Central memory CD8-positive, alpha-beta T cell (primary cell): ENCODE results near the gene GRID1.
A peak's percentile ranks its signal among the peaks of the same experiment; 100 is the strongest.

ENCODE experiments used
- ATAC-seq: fragments of 150-1000 bp; cut with Tn5 transposase; replicated peaks from 2 replicates; pipeline ENCODE4 v1.10.0; 2022; ENCODE audit warnings: mild to moderate bottlenecking, moderate FRiP score, moderate number of reproducible peaks; ENCODE audit not compliant: poor library complexity, severe bottlenecking; ENCODE audit errors: extremely low read depth
- DNase-seq, 2 donors: peaks; one replicate each; pipeline ENCODE4 v3.0.0; 2021; ENCODE audit warnings: low spot score in 2 of 2
- H3K27ac Mint-ChIP-seq: one replicate; pipeline ENCODE4 v1.8.0; 2022; ENCODE audit warnings: low read depth, mild to moderate bottlenecking, moderate library complexity, mixed read lengths
- H3K27me3 Mint-ChIP-seq: one replicate; pipeline ENCODE4 v1.8.0; 2022; ENCODE audit warnings: mixed read lengths
- H3K36me3 Mint-ChIP-seq: one replicate; pipeline ENCODE4 v1.8.0; 2022; ENCODE audit warnings: mild to moderate bottlenecking, moderate library complexity, mixed read lengths; ENCODE audit not compliant: insufficient read depth
- H3K4me1 Mint-ChIP-seq: one replicate; pipeline ENCODE4 v1.8.0; 2022; ENCODE audit warnings: mixed read lengths
- H3K4me3 Mint-ChIP-seq: one replicate; pipeline ENCODE4 v1.8.0; 2022; ENCODE audit warnings: mild to moderate bottlenecking, moderate library complexity, mixed read lengths
- H3K9me3 Mint-ChIP-seq: one replicate; pipeline ENCODE4 v1.8.0; 2022; ENCODE audit warnings: mixed read lengths

The GRID1 gene

DNA sequence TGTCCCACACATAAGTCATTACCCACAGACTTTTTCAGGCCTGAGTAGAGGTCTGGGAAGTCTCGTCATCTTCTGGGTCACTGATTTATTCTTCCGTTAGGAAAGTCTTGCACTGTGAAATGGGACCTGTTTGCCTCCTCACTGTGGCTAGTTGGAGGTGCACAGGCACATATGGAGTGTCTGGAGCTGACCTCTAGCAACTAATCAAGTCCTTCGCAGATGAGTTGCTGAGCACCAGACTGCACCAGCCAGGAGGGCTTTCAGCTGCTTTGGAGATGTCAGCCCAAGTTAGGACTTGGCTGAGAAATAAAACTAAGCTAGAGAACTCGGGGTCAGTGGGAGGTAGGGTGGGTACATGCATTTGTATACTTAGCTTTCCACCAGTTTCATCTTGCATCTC lies 578.0 kb downstream of the GRID1 start:
- Mint-ChIP-seq H3K4me1 (no peaks in the 10 kb centered on the region), H3K27ac (no peak overlapping the region), H3K36me3 (no peaks in the 10 kb centered on the region), H3K9me3 (no peaks in the 10 kb centered on the region), H3K4me3 (no peak overlapping the region), H3K27me3 (peaks cover 10% of the 10 kb centered on the region)
- no peak for DNase-seq
- ATAC-seq = no peak

DNA sequence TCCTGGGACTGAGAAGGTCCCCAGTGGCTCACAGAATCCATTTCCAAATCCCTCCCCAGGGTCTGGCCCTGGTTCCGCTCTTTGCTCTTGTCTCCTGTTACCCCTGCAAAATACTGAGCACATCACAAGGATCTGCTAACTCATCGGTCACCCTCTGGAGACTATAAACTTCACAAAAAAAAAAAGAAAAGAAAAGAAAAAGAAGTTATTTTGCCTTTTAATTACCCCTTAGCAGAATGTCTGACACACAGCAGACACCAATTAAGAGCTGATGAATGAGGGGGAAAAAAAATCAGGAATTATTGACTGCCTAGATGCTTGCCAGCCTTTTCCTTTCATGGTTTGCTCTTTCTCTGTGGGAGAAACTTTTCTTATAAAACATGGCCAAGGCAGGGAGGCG lies 578.7 kb downstream of the GRID1 start:
- ATAC-seq (no peak), DNase-seq (no peak)
- no peaks in the 10 kb centered on the region for H3K4me1 Mint-ChIP-seq
- no peaks in the 10 kb centered on the region for H3K36me3 Mint-ChIP-seq
- H3K4me3 Mint-ChIP-seq = no peak overlapping the region
- H3K9me3 Mint-ChIP-seq = no peaks in the 10 kb centered on the region
- H3K27ac Mint-ChIP-seq = no peak overlapping the region
- H3K27me3 Mint-ChIP-seq = peaks cover 10% of the 10 kb centered on the region

DNA sequence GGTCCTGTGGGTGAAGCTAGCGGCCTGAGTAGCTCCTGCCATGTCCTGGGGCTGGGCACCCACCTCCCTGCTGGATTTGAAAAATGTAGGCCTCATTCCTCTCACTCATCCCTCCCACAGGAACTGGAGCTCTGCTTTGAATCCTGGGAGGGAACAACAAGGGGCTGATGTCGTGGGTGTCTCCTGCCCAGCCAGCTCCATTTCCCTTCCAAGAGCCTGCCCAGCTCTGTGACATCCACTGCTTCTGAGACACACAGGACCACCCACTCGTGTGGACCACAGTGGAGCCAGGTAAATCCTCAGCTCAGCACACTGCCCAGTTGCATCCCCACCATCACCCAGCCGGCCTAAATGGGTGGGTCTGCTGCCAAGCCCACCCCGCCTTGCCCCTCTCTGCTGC lies 579.2 kb downstream of the GRID1 start:
- no peak for ATAC-seq
- Mint-ChIP-seq H3K4me1 (no peaks in the 10 kb centered on the region), H3K36me3 (no peaks in the 10 kb centered on the region), H3K9me3 (no peaks in the 10 kb centered on the region), H3K27me3 (peaks cover 10% of the 10 kb centered on the region), H3K27ac (no peak overlapping the region), H3K4me3 (no peak overlapping the region)
- no peak for DNase-seq

DNA sequence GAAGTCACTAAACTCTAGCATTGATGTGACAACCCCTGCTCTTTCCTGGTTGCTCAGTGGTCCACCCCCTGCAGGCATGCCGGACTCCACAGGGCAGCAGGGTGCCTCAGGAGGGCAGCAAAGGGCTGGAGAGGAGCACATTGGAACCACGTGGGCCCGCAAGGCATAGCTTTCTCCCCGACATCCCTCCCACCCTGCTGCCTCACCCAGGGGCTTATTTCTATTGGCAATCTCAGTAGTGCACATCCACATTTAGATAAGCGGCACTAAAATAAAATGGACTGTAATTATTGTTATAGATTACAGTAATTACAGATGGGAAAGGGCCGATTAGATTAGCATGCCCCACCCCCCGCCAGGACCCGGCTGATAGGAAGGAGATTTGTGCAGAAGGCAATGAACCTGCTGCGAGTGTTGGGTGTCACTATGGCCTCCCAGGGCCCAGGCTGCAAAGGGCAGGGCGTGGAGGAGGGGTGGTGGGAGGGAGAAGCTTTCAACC lies 580.1 kb downstream of the GRID1 start:
- ATAC-seq (no peak), DNase-seq (no peak)
- H3K9me3 Mint-ChIP-seq = no peaks in the 10 kb centered on the region
- H3K36me3 Mint-ChIP-seq = no peaks in the 10 kb centered on the region
- H3K27me3 Mint-ChIP-seq = peaks cover 10% of the 10 kb centered on the region
- no peak overlapping the region for H3K27ac Mint-ChIP-seq
- H3K4me1 Mint-ChIP-seq = no peaks in the 10 kb centered on the region
- no peak overlapping the region for H3K4me3 Mint-ChIP-seq

DNA sequence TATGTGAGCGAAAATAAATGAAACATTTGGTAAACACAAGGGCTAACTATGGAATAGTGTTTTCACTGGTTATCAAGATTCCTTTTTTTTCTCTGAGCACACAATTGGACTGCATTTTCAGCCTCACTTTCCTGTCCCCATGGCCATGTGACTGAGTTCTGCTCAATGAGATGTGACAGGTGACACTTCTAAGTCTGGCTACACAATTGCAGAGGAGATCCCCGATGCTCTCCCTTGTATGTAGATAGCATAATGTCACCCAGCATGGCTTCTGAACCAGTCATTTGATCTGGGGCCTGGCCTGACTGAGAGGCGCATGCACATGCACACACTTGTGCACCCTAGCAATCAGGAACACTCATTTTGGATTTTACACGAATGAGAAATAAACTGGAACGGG lies 581.8 kb downstream of the GRID1 start:
- no peaks in the 10 kb centered on the region for H3K36me3 Mint-ChIP-seq
- ATAC-seq (no peak), DNase-seq (no peak)
- no peak overlapping the region for H3K27ac Mint-ChIP-seq
- no peaks in the 10 kb centered on the region for H3K4me1 Mint-ChIP-seq
- no peak overlapping the region for H3K4me3 Mint-ChIP-seq
- H3K9me3 Mint-ChIP-seq = no peaks in the 10 kb centered on the region
- H3K27me3 Mint-ChIP-seq = peaks cover 2% of the 10 kb centered on the region

DNA sequence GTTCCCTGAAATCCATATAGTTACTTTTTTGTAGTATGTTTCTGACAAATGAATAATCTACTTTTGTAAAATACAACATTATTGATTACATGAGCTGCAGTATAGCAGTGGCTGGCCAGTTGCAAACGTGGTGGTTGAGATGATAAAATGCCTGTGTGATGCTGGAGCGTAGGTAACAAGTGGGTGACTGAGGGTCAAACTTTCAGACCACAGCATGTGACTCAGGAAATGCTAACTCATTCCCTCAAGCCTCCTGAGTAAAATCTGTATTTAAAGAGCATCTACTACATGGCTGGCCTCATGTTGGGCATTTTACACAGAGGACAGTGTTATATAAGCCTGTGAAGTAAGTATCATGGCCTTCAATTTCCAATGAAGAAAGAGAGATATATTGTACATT lies 585.2 kb downstream of the GRID1 start:
- H3K27me3 Mint-ChIP-seq = no peaks in the 10 kb centered on the region
- no peak overlapping the region for H3K4me3 Mint-ChIP-seq
- no peak overlapping the region for H3K27ac Mint-ChIP-seq
- H3K36me3 Mint-ChIP-seq = no peaks in the 10 kb centered on the region
- no peaks in the 10 kb centered on the region for H3K9me3 Mint-ChIP-seq
- ATAC-seq (no peak), DNase-seq (no peak)
- H3K4me1 Mint-ChIP-seq = no peaks in the 10 kb centered on the region

DNA sequence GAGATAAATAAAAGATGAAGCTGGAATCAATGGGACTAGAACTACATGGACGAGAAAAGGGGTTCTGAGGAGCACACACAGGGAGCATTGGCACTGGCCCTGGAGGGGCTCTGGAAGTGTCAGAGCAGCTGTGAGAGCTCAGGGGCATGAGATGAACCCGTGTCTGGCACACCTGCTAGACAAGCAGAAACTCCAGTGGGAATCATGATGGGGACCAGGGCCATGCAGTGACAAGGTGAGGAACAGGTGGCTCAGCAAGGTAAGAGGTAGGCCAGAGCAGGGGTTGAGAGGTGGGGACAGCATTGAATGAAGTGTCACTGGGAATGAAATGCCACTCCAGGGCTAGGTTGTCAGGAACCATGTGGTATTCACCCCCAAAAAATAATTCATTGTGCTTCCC lies 588.5 kb downstream of the GRID1 start:
- Mint-ChIP-seq H3K4me1 (no peaks in the 10 kb centered on the region), H3K36me3 (no peaks in the 10 kb centered on the region), H3K4me3 (no peak overlapping the region), H3K27me3 (no peaks in the 10 kb centered on the region), H3K27ac (no peak overlapping the region), H3K9me3 (no peaks in the 10 kb centered on the region)
- DNase-seq (no peak), ATAC-seq (no peak)

DNA sequence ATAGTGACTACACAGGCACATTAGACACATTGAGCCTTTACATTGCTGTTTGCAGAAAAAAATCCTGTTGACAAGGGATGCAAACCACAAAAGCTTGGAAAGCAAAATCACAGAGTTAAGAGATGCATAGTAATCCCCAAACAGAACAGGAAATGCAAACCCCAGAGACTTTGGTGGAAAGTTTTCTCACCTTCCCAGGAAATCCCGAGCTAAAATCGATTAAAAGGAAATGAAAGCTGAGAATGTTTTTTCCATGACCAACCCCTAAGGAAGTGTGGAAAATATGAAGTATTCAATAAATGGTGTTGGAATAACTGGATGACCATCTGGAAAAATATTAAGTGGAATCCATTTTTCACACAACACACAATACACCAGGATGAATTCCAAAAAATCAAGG lies 598.7 kb downstream of the GRID1 start:
- ATAC-seq (no peak), DNase-seq (no peak)
- Mint-ChIP-seq H3K4me1 (no peaks in the 10 kb centered on the region), H3K4me3 (no peak overlapping the region), H3K36me3 (no peaks in the 10 kb centered on the region), H3K9me3 (no peaks in the 10 kb centered on the region), H3K27me3 (peaks cover 2% of the 10 kb centered on the region), H3K27ac (no peak overlapping the region)

DNA sequence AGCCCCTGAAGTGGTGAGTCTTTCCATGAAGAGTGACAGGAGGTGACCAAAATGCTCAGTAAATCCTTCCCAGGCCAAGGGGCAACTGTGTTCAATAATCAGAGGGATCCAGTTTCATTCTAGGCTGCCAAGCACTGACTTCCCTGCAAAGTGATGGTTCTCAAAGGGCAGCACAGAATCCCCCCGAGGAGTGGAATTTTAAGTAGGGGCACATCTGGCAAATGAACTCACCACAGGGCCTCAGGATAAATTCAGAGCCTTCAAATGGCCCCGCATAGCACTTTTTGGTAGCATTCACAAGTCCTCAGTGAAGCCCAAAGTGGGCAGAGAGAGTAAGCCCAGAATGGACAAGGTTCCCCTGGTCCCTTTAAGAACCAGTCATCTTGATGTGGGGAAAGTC lies 602.5 kb downstream of the GRID1 start:
- H3K27ac Mint-ChIP-seq = no peak overlapping the region
- no peaks in the 10 kb centered on the region for H3K9me3 Mint-ChIP-seq
- H3K36me3 Mint-ChIP-seq = no peaks in the 10 kb centered on the region
- H3K4me3 Mint-ChIP-seq = no peak overlapping the region
- no peaks in the 10 kb centered on the region for H3K4me1 Mint-ChIP-seq
- no peak for DNase-seq
- no peak for ATAC-seq
- H3K27me3 Mint-ChIP-seq = peaks cover 16% of the 10 kb centered on the region

DNA sequence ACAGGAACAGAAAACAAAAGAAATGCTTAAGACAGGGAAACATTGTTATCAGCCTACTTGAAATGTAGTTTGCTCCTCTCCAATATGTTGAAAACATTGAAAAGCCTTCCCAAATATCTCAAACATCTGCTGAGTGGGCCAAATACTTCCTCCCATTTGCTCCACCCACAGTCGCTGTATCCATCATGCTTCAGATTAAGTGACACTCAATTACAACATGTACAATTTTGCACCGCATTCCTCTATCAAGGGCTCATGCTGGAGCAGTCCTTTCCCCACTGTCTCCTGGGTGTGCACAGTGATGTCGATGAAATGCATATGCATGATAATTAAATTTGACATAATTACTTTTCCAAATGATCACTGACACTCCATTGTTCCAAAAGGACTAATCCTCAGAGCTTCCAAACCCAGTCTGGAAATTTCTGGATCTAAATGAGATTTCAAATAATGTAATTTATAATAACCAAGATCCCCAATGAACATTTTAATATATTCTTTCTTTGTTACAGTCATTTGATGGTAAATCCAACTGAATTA lies 604.6 kb downstream of the GRID1 start:
- Mint-ChIP-seq H3K4me3 (no peak overlapping the region), H3K4me1 (no peaks in the 10 kb centered on the region), H3K9me3 (no peaks in the 10 kb centered on the region), H3K27me3 (peaks cover 16% of the 10 kb centered on the region), H3K36me3 (no peaks in the 10 kb centered on the region), H3K27ac (no peak overlapping the region)
- DNase-seq (no peak), ATAC-seq (no peak)

DNA sequence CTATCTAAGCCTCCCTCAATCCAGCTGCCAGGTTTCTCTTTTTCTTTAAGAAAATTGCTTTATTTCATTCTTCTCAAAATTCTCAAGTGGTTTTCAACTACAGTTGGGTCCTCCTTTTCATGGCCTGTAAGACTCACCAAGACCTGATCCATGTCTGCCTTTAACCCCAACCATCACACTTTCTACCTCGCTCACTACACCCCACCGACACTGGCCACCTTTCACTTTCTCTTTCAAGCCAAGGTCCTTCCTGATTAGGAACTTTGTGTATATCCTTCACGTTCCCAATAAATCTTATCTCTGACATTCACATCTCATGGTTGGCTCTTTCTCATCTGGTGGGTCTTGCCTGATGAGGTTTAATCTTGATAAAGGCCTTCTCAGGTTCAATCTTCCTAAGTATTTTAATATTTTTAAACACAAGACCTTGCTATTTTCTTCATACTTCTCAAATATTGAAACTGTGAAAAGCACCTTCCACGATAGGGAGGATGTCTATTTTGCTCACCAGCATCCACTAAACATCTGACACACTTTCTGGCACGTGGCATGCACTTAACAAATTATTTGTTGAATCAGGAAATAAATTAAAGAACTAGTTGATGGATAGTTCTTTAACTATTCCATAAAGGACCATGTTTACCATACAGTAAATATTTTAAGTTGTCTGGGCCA lies 624.8 kb downstream of the GRID1 start:
- Mint-ChIP-seq H3K9me3 (peaks cover 5% of the 10 kb centered on the region), H3K36me3 (no peaks in the 10 kb centered on the region), H3K27me3 (no peaks in the 10 kb centered on the region), H3K27ac (peak overlapping the region; percentile 86), H3K4me1 (peaks cover 8% of the 10 kb centered on the region), H3K4me3 (peak overlapping the region; percentile 50)
- ATAC-seq (peak; percentile 76), DNase-seq (no peak)

DNA sequence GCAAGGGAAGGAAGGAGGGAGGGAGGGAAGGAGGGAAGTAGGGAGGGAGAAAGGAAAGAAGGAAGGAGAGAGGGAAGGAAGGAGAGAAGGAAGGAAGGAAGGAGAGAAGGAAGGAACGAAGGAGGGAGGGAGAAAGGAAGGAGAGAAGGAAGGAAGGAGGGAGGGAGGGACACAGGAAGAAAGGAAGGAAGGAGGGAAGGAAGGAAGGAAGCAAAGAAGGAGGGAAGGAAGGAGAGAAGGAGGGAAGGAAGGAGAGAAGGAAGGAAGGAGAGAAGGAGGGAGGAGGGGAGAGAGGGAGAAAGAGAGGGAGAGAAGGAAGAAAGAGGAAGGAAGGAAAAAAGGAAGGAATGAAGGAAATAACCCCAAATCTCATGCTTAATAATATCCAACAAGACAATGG lies 630.6 kb downstream of the GRID1 start:
- H3K27ac Mint-ChIP-seq = no peak overlapping the region
- DNase-seq (no peak), ATAC-seq (no peak)
- peaks cover 9% of the 10 kb centered on the region for H3K27me3 Mint-ChIP-seq
- no peak overlapping the region for H3K4me3 Mint-ChIP-seq
- no peaks in the 10 kb centered on the region for H3K9me3 Mint-ChIP-seq
- no peaks in the 10 kb centered on the region for H3K4me1 Mint-ChIP-seq
- no peaks in the 10 kb centered on the region for H3K36me3 Mint-ChIP-seq

DNA sequence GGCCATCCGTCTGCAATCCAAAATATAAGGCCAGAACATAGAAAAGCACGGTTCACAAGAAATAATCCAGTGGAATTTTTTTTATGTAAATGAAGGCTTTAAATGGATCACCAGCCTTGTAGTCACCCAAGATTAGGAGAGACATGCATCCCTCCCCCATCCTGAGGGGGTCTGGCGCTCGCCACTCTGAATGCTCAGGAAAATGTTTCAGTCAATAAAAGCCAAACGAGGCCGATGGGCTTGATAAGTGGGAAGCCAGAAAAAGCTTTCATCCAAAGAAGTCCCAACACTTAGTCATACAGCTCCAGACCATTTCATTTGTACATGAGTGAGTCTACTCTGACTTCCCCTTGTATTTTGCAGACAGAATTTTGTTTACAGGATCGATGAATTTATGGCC lies 631.8 kb downstream of the GRID1 start:
- Mint-ChIP-seq H3K4me3 (no peak overlapping the region), H3K36me3 (no peaks in the 10 kb centered on the region), H3K27ac (no peak overlapping the region), H3K27me3 (peaks cover 9% of the 10 kb centered on the region), H3K4me1 (no peaks in the 10 kb centered on the region), H3K9me3 (no peaks in the 10 kb centered on the region)
- ATAC-seq (no peak), DNase-seq (no peak)
